Right lobe of liver (tissue), 6 donors: Measurements from ENCODE around the gene ATP8B2. TPM values are rescaled to one million over a fixed set of nuclear protein-coding genes. Genes with fewer than 3 reads are reported as not detected.

ENCODE experiments used
- ATAC-seq, 4 donors: fragments of 200-7000 bp; cut with Tn5 transposase; one replicate each; pipeline ENCODE4 v1.9.1; 2020; ENCODE audit warnings: mild to moderate bottlenecking in 4 of 4, moderate library complexity in 4 of 4
- DNase-seq, 3 donors: peaks; one replicate each; pipeline ENCODE4 v3.0.0-alpha.2; 2020
- H3K27ac ChIP-seq, 3 donors: fragments of 200-600 bp; one replicate each; pipeline ENCODE4 v1.8.0; 2022
- H3K27me3 ChIP-seq, 2 donors: fragments of 200-600 bp; one replicate each; pipeline ENCODE4 v1.8.0; 2022
- H3K36me3 ChIP-seq, 4 donors: fragments of 200-600 bp; sonication (generic) in 1 of 4; one replicate each; pipeline versions ENCODE4 v1.5.1 to v1.8.0; 2017 to 2022; ENCODE audit warnings: control low read depth in 1 of 4
- H3K4me1 ChIP-seq, 4 donors: fragments of 200-600 bp; sonication (generic) in 1 of 4; one replicate each; pipeline versions ENCODE4 v1.5.1 to v1.8.0; 2017 to 2022; ENCODE audit warnings: control low read depth in 1 of 4
- H3K4me3 ChIP-seq, 3 donors: fragments of 200-600 bp; one replicate each; pipeline ENCODE4 v1.8.0; 2022
- H3K9me3 ChIP-seq, 4 donors: fragments of 200-600 bp; sonication (generic) in 1 of 4; one replicate each; pipeline versions ENCODE4 v1.5.1 to v1.8.0; 2017 to 2022; ENCODE audit warnings: control low read depth in 1 of 4
- CTCF ChIP-seq, 4 donors: fragments of 200-600 bp in 3 of 4; fragments of 450-650 bp in 1 of 4; IDR thresholded peaks; one replicate each; pipeline versions ENCODE4 v1.5.1 to v1.8.0; 2016 to 2022; ENCODE audit warnings: antibody characterized with exemption in 4 of 4, mild to moderate bottlenecking in 2 of 4
- POLR2A ChIP-seq: fragments of 450-650 bp; IDR thresholded peaks from one replicate; pipeline ENCODE4 v1.6.1; 2017; ENCODE audit warnings: antibody characterized with exemption, mild to moderate bottlenecking
- WGBS: methylation state at CpG from one replicate; pipeline ENCODE4 v1.1.6; 2018; ENCODE audit warnings: low coverage, low lambda C conversion rate; ENCODE audit not compliant: insufficient coverage; ENCODE audit errors: missing lambda C conversion rate; 5-methylcytosine and 5-hydroxymethylcytosine counted together
- intact Hi-C, 2 donors: fragments of 100-400 bp; cut with DNase I; formaldehyde crosslinking; loops; one replicate each; pipeline versions ENCODE4 v1.11.2 to v1.14.1; 2022
- total RNA-seq, 6 experiments: library from RNA; depleted of rRNA in 2 of 6; stranded (reverse); fragments of >200 nt in 2 of 6; fragmentation: NEBNext Ultra II Directional in 3 of 6; extraction: Animal tissue kit (Norgen Biotek cat#: 25700) in 3 of 6; gene quantifications; one replicate each; pipeline versions ENCODE4 v1.1.0 to v1.2.4, GENCODE V29; 2016 to 2023
- donor health status: DM: no; HTN: yes; CAD: no.
- donor health status: DM: no; HTN: no; CAD: no.
- donor health status: DM: no; HTN: no; CAD: no.
- donor health status: DM: no; HTN: yes; CAD: no.
- donor health status: DM: no; HTN: yes; CAD: no.

The ATP8B2 gene
- total RNA-seq, 6 experiments from 2014 or later, result 1.9 to 8.2 (median 3.2) TPM

- no peaks in the 10 kb centered on the region for H3K9me3 ChIP-seq
- no peak overlapping the region for H3K27ac ChIP-seq
- H3K4me3 ChIP-seq, result peak overlapping the region; percentile 29 to 51 (median 45)
- peaks cover 0 to 14% (median 2%) of the 10 kb centered on the region in 4 donors for H3K4me1 ChIP-seq
- TF ChIP-seq POLR2A (no peak), CTCF (IDR thresholded peaks at IDR 0.05) (no peak)
- intact Hi-C loops, result loop anchor here in 1 of 2 donors (10.0 kb wide), 1 partner anchor 54 kb away; the partner anchor contains the start of gene HAX1
- ATAC-seq (peak; percentile 80 to 91 (median 88)), DNase-seq (peak; percentile 87 to 90 (median 88))
- WGBS, result 9% methylated on average over 10 of the region's 76 CpGs
- H3K36me3 ChIP-seq, result no peaks in the 10 kb centered on the region
- no peaks in the 10 kb centered on the region for H3K27me3 ChIP-seq
Observed at GRCh38 chr1:154328318-154329151, 3.2 kb downstream of the ATP8B2 start.

- no peaks in the 10 kb centered on the region for H3K27me3 ChIP-seq
- H3K4me1 ChIP-seq, result peaks cover 0 to 19% (median 4%) of the 10 kb centered on the region in 4 donors
- no peak overlapping the region for H3K27ac ChIP-seq
- ATAC-seq (no peak), DNase-seq (no peak)
- peak overlapping the region; percentile 29 to 51 (median 45) for H3K4me3 ChIP-seq
- 80% methylated on average over 1 of the region's 6 CpGs for WGBS
- intact Hi-C loops, result loop anchor here in 1 of 2 donors (10.0 kb wide), 1 partner anchor 54 kb away; the partner anchor contains the start of gene HAX1
- H3K9me3 ChIP-seq, result no peaks in the 10 kb centered on the region
- H3K36me3 ChIP-seq, result no peaks in the 10 kb centered on the region
- TF ChIP-seq CTCF (IDR thresholded peaks at IDR 0.05) (no peak), POLR2A (no peak)
Observed at GRCh38 chr1:154329152-154329521, 3.8 kb downstream of the ATP8B2 start.

- ATAC-seq (no peak), DNase-seq (no peak)
- no peaks in the 10 kb centered on the region for H3K36me3 ChIP-seq
- H3K4me3 ChIP-seq, result no peak overlapping the region
- H3K4me1 ChIP-seq, result peaks cover 0 to 24% (median 7%) of the 10 kb centered on the region in 4 donors
- intact Hi-C loops, result loop anchor here in 1 of 2 donors (10.0 kb wide), 1 partner anchor 55 kb away; the partner anchor contains the start of gene HAX1
- H3K9me3 ChIP-seq, result no peaks in the 10 kb centered on the region
- no peak overlapping the region for H3K27ac ChIP-seq
- WGBS, result 76% methylated on average over 7 of the region's 7 CpGs
- TF ChIP-seq POLR2A, result no peak
- no peak for TF ChIP-seq CTCF (IDR thresholded peaks at IDR 0.05)
- H3K27me3 ChIP-seq, result no peaks in the 10 kb centered on the region
Observed at GRCh38 chr1:154329551-154330131, 4.3 kb downstream of the ATP8B2 start.

GRCh38 chr1:154330669-154331068 is 5.3 kb downstream of the ATP8B2 start:
- Histone ChIP-seq H3K4me3 (no peak overlapping the region), H3K9me3 (no peaks in the 10 kb centered on the region), H3K36me3 (no peaks in the 10 kb centered on the region), H3K4me1 (peaks cover 0 to 24% (median 9%) of the 10 kb centered on the region in 4 donors), H3K27ac (no peak overlapping the region), H3K27me3 (no peaks in the 10 kb centered on the region)
- intact Hi-C loops, result no loop called here
- ATAC-seq (no peak), DNase-seq (no peak)
- TF ChIP-seq POLR2A, result no peak
- no peak for TF ChIP-seq CTCF (IDR thresholded peaks at IDR 0.05)
